H1 (cell line): ENCODE data around the gene TNRC6C. TPM values are rescaled to one million over a fixed set of nuclear protein-coding genes. Genes with fewer than 3 reads are reported as not detected.

ENCODE experiments used
- ASH2L ChIP-seq: fragments of 200-600, 300-600 bp; sonication (generic); IDR thresholded peaks from one replicate; pipeline ENCODE4 v1.7.1; 2017; ENCODE audit warnings: low read length
- CHD7 ChIP-seq: fragments of 300-600 bp; sonication (generic); IDR thresholded peaks from 2 replicates; pipeline ENCODE4 v1.7.1; 2012; ENCODE audit warnings: low read length, moderate library complexity, mild to moderate bottlenecking, inconsistent platforms; ENCODE audit not compliant: insufficient replicate concordance
- NRF1 ChIP-seq: IDR thresholded peaks from 2 replicates; pipeline ENCODE4 v1.6.1; 2011; ENCODE audit warnings: mild to moderate bottlenecking, low read depth, low read length, improper control_type of control experiment
- polyA plus RNA-seq, 7 experiments: library from polyadenylated mRNA; depleted of rRNA in 3 of 7; stranded (reverse) in 5 of 7; unstranded in 2 of 7; fragments of >200 nt in 5 of 7; fragments of 200-250 nt in 2 of 7; gene quantifications; 1 replicate in 5 of 7; 2 replicates in 1 of 7; 4 replicates in 1 of 7; pipeline versions ENCODE4 v1.2.1 to v1.2.3, GENCODE V29; 2011 to 2013; ENCODE audit warnings: missing spikeins in 2 of 7, mixed read lengths in 2 of 7
- total RNA-seq: library from RNA; stranded (reverse); fragmentation: NEBNext Ultra II Directional; extraction: Animal tissue kit (Norgen Biotek cat#: 25700); gene quantifications from 2 replicates; pipeline ENCODE4 v1.2.1, GENCODE V29; 2021

The TNRC6C gene
- total and polyA plus RNA-seq, 2 of the 8 experiments (the other 6 are each of a cell fraction or from before 2014, with no cell fraction given) = 2.8 to 28.9 TPM

GRCh38 chr17:77952368-77952767 is 6.1 kb upstream of the TNRC6C start (continued):
- TF ChIP-seq CHD7 (no peak), NRF1 (no peak), ASH2L (no peak)
